Upper lobe of right lung (tissue), 1 donor: ENCODE results near the gene TMEM154. TPM values are rescaled to one million over a fixed set of nuclear protein-coding genes. Genes with fewer than 3 reads are reported as not detected.

Experiments
- ATAC-seq: fragments of 200-7000 bp; cut with Tn5 transposase; one replicate; pipeline ENCODE4 v1.9.1; 2020; ENCODE audit warnings: mild to moderate bottlenecking, moderate library complexity
- DNase-seq: peaks from one replicate; pipeline ENCODE4 v3.0.0-alpha.2; 2020
- H3K27ac ChIP-seq: fragments of 200-600 bp; one replicate; pipeline ENCODE4 v1.8.0; 2022
- H3K27me3 ChIP-seq: fragments of 200-600 bp; one replicate; pipeline ENCODE4 v1.8.0; 2022; ENCODE audit warnings: mild to moderate bottlenecking
- H3K36me3 ChIP-seq: fragments of 200-600 bp; one replicate; pipeline ENCODE4 v1.8.0; 2022
- H3K4me1 ChIP-seq: fragments of 200-600 bp; one replicate; pipeline ENCODE4 v1.8.0; 2022
- H3K4me3 ChIP-seq: fragments of 200-600 bp; one replicate; pipeline ENCODE4 v1.8.0; 2022; ENCODE audit warnings: mild to moderate bottlenecking
- H3K9me3 ChIP-seq: fragments of 200-600 bp; one replicate; pipeline ENCODE4 v1.8.0; 2022
- intact Hi-C: fragments of 100-400 bp; cut with DNase I; formaldehyde crosslinking; loops from one replicate; pipeline ENCODE4 v1.11.0; 2022
- total RNA-seq: library from RNA; stranded (reverse); fragmentation: NEBNext Ultra II Directional; extraction: Animal tissue kit (Norgen Biotek cat#: 25700); gene quantifications from one replicate; pipeline ENCODE4 v1.2.1, GENCODE V29; 2021
- TF ChIP-seq, protein P1 (sequence below): fragments of 200-600 bp; IDR thresholded peaks from one replicate; pipeline ENCODE4 v1.8.0; 2022; ENCODE audit warnings: antibody characterized with exemption
- donor health status: DM: no; HTN: yes; CAD: no; lungs with severe emphysema.

The TMEM154 gene
- total RNA-seq, 1 donor from 2014 or later: 12.7 TPM

DNA sequence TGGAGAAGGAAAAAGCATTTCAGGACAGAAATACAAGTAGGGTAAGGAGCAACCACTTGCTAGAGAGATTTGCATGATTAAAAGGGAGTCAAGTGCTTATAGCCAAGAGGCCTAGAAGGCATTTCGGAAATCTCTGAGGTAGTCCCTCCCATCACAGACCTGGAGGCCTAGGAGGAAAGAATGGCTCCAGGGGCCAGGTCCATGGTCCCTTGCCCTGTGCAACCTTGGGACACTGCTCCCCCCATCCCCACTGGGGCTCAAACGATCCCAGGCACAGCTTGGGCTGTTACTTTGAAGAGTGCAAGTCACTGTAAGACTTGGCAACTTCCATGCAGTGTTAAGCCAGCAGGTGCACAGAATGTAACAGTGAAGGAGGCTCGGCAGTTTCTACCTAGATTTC is 92.7 kb downstream of the TMEM154 start:
- TF ChIP-seq, protein P1, sequence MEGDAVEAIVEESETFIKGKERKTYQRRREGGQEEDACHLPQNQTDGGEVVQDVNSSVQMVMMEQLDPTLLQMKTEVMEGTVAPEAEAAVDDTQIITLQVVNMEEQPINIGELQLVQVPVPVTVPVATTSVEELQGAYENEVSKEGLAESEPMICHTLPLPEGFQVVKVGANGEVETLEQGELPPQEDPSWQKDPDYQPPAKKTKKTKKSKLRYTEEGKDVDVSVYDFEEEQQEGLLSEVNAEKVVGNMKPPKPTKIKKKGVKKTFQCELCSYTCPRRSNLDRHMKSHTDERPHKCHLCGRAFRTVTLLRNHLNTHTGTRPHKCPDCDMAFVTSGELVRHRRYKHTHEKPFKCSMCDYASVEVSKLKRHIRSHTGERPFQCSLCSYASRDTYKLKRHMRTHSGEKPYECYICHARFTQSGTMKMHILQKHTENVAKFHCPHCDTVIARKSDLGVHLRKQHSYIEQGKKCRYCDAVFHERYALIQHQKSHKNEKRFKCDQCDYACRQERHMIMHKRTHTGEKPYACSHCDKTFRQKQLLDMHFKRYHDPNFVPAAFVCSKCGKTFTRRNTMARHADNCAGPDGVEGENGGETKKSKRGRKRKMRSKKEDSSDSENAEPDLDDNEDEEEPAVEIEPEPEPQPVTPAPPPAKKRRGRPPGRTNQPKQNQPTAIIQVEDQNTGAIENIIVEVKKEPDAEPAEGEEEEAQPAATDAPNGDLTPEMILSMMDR: no peak
- intact Hi-C loops: no loop called here
- ATAC-seq: no peak

DNA sequence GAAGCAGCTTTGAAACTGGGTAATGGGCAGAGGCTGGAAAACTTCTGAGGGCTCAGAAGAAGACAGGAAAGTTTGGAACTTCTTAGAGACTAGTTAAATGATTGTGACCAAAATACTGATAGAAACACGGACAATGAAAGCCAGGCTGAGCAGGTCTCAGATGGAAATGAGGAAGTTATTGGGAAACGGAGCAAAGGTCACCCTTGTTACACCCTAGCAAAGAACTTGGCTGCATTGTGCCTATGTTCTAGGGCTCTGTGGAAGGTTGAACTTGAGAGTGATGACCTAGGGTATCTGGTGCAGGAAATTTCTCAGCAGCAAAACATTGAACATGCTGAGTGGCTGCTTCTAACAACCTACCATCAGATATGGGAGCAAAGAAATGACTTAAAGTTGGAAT is 93.1 kb downstream of the TMEM154 start:
- intact Hi-C loops: no loop called here
- DNase-seq (no peak), ATAC-seq (no peak)
- Histone ChIP-seq H3K27me3 (no peaks in the 10 kb centered on the region), H3K36me3 (no peaks in the 10 kb centered on the region), H3K4me1 (no peaks in the 10 kb centered on the region), H3K4me3 (no peak overlapping the region), H3K27ac (no peak overlapping the region), H3K9me3 (no peaks in the 10 kb centered on the region)
- TF ChIP-seq, protein P1: no peak

More for the DNA sequence above, 92.7 kb downstream of the TMEM154 start:
- DNase-seq: no peak
- Histone ChIP-seq H3K4me1 (no peaks in the 10 kb centered on the region), H3K4me3 (no peak overlapping the region), H3K9me3 (no peaks in the 10 kb centered on the region), H3K27ac (no peak overlapping the region), H3K36me3 (no peaks in the 10 kb centered on the region), H3K27me3 (no peaks in the 10 kb centered on the region)

DNA sequence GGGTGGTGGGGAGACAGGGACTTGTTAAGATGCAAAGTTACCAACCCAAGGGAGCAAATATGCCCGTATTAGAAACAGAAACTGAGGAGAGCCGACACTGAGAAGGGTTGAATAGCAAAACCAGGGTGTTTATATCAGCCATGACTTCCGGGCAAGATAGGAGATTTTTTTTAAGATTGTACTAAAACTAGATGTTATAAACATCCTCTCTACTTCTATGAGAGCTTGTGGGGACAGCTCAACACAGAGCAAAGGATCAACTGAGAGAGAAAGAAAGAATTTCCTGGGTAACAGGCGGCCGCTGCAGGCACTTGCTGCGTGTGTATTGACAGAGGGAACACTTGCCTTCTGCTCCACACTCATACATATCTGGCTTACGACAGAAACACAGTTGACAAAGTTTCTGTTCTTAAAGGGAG is 94.8 kb downstream of the TMEM154 start:
- Histone ChIP-seq H3K4me1 (no peaks in the 10 kb centered on the region), H3K36me3 (no peaks in the 10 kb centered on the region), H3K4me3 (peak overlapping the region; percentile 3), H3K27me3 (no peaks in the 10 kb centered on the region), H3K27ac (peak overlapping the region; percentile 28), H3K9me3 (no peaks in the 10 kb centered on the region)
- no peak for DNase-seq
- intact Hi-C loops: no loop called here
- peak; percentile 79 for ATAC-seq
- TF ChIP-seq, protein P1: no peak

DNA sequence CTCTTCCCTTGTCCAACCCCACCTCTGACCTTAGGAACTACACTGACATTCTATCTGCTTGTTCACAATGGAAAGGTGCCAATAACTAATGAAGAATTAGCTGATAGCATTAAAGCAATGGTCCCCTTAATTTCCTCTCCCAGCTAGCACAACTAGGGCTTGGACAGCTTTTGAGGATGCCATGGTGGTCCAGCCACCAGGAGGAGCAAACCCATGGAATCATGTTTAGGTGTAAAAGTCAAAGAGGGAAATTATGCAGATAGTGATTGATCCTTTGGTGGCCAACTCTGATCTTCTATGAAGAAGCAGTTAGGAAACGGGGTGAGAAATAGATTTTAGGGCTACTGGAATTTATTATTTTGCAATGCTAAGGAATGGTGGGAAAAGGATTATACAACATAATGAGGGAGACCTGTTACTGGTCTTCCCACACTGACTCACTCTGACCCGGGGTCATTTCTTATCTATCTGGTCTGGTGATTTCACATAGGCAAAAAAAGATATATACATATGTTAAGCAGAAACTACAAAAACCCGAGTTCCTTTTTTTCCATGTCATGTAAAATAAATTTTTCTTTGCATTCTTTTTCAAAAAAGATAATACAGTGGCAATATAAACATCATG is 98.1 kb downstream of the TMEM154 start:
- DNase-seq (no peak), ATAC-seq (no peak)
- Histone ChIP-seq H3K27me3 (no peaks in the 10 kb centered on the region), H3K36me3 (no peaks in the 10 kb centered on the region), H3K4me1 (no peaks in the 10 kb centered on the region), H3K27ac (no peak overlapping the region), H3K4me3 (no peak overlapping the region), H3K9me3 (no peaks in the 10 kb centered on the region)
- intact Hi-C loops: no loop called here
- TF ChIP-seq, protein P1: no peak

DNA sequence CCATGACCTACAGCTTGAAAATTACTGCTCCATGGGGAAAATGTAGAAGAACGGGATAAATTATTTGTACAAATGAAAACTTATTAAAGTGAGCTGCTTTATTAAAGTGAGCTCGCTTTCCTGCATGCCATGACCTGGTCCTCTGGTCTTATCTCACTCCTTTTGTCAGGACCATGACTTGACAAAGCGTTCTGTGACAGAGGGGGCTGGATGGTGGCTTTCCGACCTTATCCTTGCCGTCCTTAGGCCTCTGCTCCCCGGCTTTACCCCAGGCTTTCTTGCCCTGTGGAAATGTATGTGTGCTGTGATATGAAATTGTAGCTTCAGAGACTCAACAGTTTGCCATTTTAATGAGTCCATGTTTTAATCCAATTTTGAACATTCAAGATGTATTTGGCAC is 99.9 kb downstream of the TMEM154 start:
- ATAC-seq: no peak
- no peaks in the 10 kb centered on the region for H3K27me3 ChIP-seq
- no peaks in the 10 kb centered on the region for H3K36me3 ChIP-seq

More for the DNA sequence above, 99.9 kb downstream of the TMEM154 start:
- Histone ChIP-seq H3K4me1 (no peaks in the 10 kb centered on the region), H3K4me3 (no peak overlapping the region), H3K27ac (no peak overlapping the region), H3K9me3 (no peaks in the 10 kb centered on the region)
- DNase-seq: no peak
- TF ChIP-seq, protein P1: no peak
- intact Hi-C loops: no loop called here
